BJ (cell line): Measurements from ENCODE around the gene CNPY1. TPM values are rescaled to one million over a fixed set of nuclear protein-coding genes. Genes with fewer than 3 reads are reported as not detected.

Experiments used
- CTCF ChIA-PET: fragments of 350-600 bp; formaldehyde crosslinking; extraction: SDS; loops from one replicate; lab custom pipeline; 2021; ENCODE audit warnings: antibody characterized with exemption, inconsistent platforms; lab: Yijun Ruan, JAX
- POLR2A ChIA-PET: fragments of 300-600 bp; sonication (Branson Sonifier 250); formaldehyde crosslinking; extraction: SDS; loops from one replicate; lab custom pipeline; 2021; ENCODE audit warnings: antibody characterized with exemption; lab: Charles Lee
- DNase-seq: peaks from one replicate; pipeline ENCODE4 v3.0.0-alpha.2; 2011; ENCODE audit warnings: low read depth
- H3K27me3 ChIP-seq: 2 replicates; pipeline ENCODE4 v1.6.0; 2011; ENCODE audit warnings: low read length; ENCODE audit not compliant: control insufficient read depth, insufficient read depth
- H3K36me3 ChIP-seq: 2 replicates; pipeline ENCODE4 v1.5.1; 2011; ENCODE audit warnings: low read length; ENCODE audit not compliant: control insufficient read depth, insufficient read depth
- H3K4me3 ChIP-seq: 2 replicates; pipeline ENCODE4 v1.5.1; 2011; ENCODE audit warnings: low read depth, mild to moderate bottlenecking, control low read depth, low read length
- CTCF ChIP-seq: IDR thresholded peaks from 2 replicates; pipeline ENCODE4 v1.5.1; 2011; ENCODE audit warnings: low read depth, mild to moderate bottlenecking, control low read depth, inconsistent platforms, low read length, moderate library complexity; ENCODE audit not compliant: insufficient read depth
- polyA plus RNA-seq: library from polyadenylated mRNA; depleted of rRNA; stranded (reverse); fragments of >200 nt; gene quantifications from 2 replicates; pipeline ENCODE4 v1.2.3, GENCODE V29; 2011

CNPY1 gene
- polyA plus RNA-seq, 1 experiment, result not detected

DNA sequence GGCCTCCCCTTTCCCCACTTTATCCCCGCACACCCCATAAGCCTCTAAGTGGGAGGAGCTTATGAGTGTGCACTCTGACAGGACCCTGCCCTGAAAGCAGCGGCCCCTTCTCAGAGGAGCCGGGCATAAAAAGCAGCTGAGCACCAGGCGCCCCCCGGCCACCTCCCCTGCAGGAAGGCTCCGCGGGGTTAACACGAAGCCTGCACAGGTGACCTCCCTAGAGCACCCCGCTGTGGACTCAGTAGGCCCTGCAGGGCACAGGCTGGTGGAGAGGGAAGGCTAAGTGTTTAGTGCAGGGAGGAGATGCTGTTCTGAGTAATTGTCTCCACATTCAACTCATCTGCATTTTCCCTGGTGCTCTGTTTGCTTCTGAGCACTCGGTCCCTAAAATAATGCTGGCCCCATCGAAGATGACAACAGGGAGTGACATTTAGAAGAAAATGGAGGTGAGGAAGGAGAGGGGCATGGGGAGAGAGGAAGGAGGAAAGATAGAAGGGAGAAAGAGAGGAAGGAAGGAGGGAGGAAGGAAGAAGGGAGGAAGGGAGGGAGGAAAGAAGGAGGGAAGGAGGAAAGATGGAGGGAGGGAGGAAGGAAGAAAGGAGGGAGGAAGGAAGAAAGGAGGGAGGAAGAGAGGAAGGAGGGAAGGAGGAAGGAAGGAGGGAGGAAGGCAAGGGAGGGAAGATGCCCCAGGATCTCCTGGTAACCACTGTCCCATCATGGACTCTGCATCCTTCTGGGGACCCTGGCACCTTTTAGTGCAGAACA is 25.4 kb upstream of the CNPY1 start:
- Histone ChIP-seq H3K36me3 (no peaks in the 10 kb centered on the region), H3K27me3 (0 out of 2 replicates have a peak, but pooled peaks cover 1% of the 10 kb centered on the region), H3K4me3 (no peak overlapping the region)
- DNase-seq, result no peak
- no peak for TF ChIP-seq CTCF
- ChIA-PET POLR2A (no interaction called here), CTCF (no interaction called here)

- CTCF ChIA-PET, result no interaction called here
- no peak for TF ChIP-seq CTCF
Observed at GRCh38 chr7:155570991-155571390, 24.6 kb upstream of the CNPY1 start.

GRCh38 chr7:155570171-155570958 is 24.0 kb upstream of the CNPY1 start:
- H3K36me3 ChIP-seq, result no peaks in the 10 kb centered on the region
- ChIA-PET CTCF (interaction anchor here (1.2 kb wide), 1 partner anchor 15 kb away, joined by 3 read pairs; no protein-coding TSS in a partner anchor), POLR2A (no interaction called here)
- DNase-seq, result no peak
- TF ChIP-seq CTCF, result no peak
- 0 out of 2 replicates have a peak, but pooled peaks cover 1% of the 10 kb centered on the region for H3K27me3 ChIP-seq
- no peak overlapping the region for H3K4me3 ChIP-seq

More at GRCh38 chr7:155570991-155571390, 24.6 kb upstream of the CNPY1 start:
- Histone ChIP-seq H3K4me3 (no peak overlapping the region), H3K27me3 (0 out of 2 replicates have a peak, but pooled peaks cover 1% of the 10 kb centered on the region), H3K36me3 (no peaks in the 10 kb centered on the region)
- no peak for DNase-seq
- POLR2A ChIA-PET, result no interaction called here

GRCh38 chr7:155569681-155570080 is 23.3 kb upstream of the CNPY1 start:
- no peak for TF ChIP-seq CTCF
- ChIA-PET CTCF (interaction anchor here (1.2 kb wide), 1 partner anchor 16 kb away, joined by 3 read pairs; no protein-coding TSS in a partner anchor), POLR2A (no interaction called here)
- Histone ChIP-seq H3K27me3 (0 out of 2 replicates have a peak, but pooled peaks cover 1% of the 10 kb centered on the region), H3K4me3 (no peak overlapping the region), H3K36me3 (no peaks in the 10 kb centered on the region)
- DNase-seq, result no peak
